Activated CD4-positive, alpha-beta T cell treated with anti-CD3 and anti-CD28 coated beads, Interleukin-2, amount 10 ng/mL, durations not matched to agents 24 days and 14 days (primary cell): ENCODE data around the gene KIAA0513. TPM values are rescaled to one million over a fixed set of nuclear protein-coding genes. Genes with fewer than 3 reads are reported as not detected.

Experiments
- DNase-seq: peaks from one replicate; pipeline ENCODE4 v3.0.0; 2022
- H3K27ac Mint-ChIP-seq: one replicate; pipeline ENCODE4 v1.8.0; 2022; ENCODE audit warnings: mild to moderate bottlenecking, mixed read lengths
- H3K27me3 Mint-ChIP-seq: one replicate; pipeline ENCODE4 v1.8.0; 2022; ENCODE audit warnings: mixed read lengths
- H3K36me3 Mint-ChIP-seq: one replicate; pipeline ENCODE4 v1.8.0; 2022; ENCODE audit warnings: low read depth, mild to moderate bottlenecking, mixed read lengths
- H3K4me1 Mint-ChIP-seq: one replicate; pipeline ENCODE4 v1.8.0; 2021; ENCODE audit warnings: mixed read lengths
- H3K4me3 Mint-ChIP-seq: one replicate; pipeline ENCODE4 v1.8.0; 2022; ENCODE audit warnings: mild to moderate bottlenecking, moderate library complexity, mixed read lengths
- H3K9me3 Mint-ChIP-seq: one replicate; pipeline ENCODE4 v1.8.0; 2021; ENCODE audit warnings: mixed read lengths
- intact Hi-C: fragments of 100-400 bp; cut with micrococcal nuclease; formaldehyde crosslinking; loops from one replicate; pipeline ENCODE4 v1.15.1; 2023
- total RNA-seq: library from RNA; stranded (reverse); gene quantifications from 2 replicates; pipeline ENCODE4 v1.2.3, GENCODE V29; 2022

The KIAA0513 gene
- total RNA-seq, 1 donor from 2014 or later: 12.1 TPM

- H3K4me1 Mint-ChIP-seq: peaks cover 4% of the 10 kb centered on the region
- no peak overlapping the region for H3K27ac Mint-ChIP-seq
- H3K9me3 Mint-ChIP-seq: no peaks in the 10 kb centered on the region
- no peak for DNase-seq
- peaks cover 38% of the 10 kb centered on the region for H3K27me3 Mint-ChIP-seq
- no peaks in the 10 kb centered on the region for H3K36me3 Mint-ChIP-seq
- intact Hi-C loops: no loop called here
- no peak overlapping the region for H3K4me3 Mint-ChIP-seq
These were observed 110.7 kb downstream of the KIAA0513 start for GRCh38 chr16:85138073-85138824.

DNA sequence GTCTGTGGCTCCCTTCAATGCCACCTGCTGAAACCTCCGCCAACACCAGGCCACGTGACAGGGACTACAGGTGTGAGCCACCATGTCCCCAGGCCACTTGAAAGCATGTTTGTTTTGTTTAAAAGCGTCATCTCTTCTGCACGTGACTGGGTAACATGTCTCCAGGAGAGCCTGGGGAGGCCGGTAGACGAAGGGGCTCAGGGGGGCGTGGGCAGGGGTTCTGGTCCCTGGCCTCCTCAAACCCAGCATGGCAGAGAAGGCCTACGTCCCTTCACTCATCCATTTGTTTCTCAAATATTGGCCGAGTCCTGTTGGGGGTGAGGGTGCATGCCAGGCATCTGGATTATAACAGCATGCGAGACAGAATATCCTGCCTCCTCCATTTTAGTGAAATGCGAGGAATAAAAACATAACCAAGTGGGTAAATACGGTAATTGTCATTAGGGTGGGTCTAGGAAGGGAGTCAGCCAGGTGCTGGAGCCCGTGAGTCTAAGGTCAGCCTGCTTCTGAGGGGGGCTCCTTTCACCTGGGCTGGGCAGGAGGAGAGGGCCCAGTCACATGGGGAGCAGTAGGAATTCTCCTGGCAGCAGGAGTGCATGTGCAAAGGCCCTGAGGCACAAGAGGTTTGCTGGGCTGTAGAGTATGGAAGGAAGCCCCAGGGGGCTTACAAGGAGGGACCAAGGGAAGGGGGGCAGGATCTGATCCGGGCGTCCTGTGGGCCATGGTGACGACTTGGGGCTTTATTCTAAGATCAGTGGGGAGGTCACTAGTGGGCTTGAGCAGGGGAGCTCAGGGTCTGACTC lies 111.4 kb downstream of the KIAA0513 start:
- Mint-ChIP-seq H3K4me3 (no peak overlapping the region), H3K27ac (no peak overlapping the region), H3K4me1 (peaks cover 4% of the 10 kb centered on the region), H3K27me3 (peaks cover 38% of the 10 kb centered on the region), H3K9me3 (no peaks in the 10 kb centered on the region), H3K36me3 (no peaks in the 10 kb centered on the region)
- intact Hi-C loops: no loop called here
- no peak for DNase-seq

- Mint-ChIP-seq H3K9me3 (no peaks in the 10 kb centered on the region), H3K36me3 (no peaks in the 10 kb centered on the region), H3K27ac (no peak overlapping the region), H3K4me1 (peaks cover 4% of the 10 kb centered on the region), H3K4me3 (no peak overlapping the region), H3K27me3 (peaks cover 38% of the 10 kb centered on the region)
- intact Hi-C loops: no loop called here
- no peak for DNase-seq
These were observed 112.3 kb downstream of the KIAA0513 start for GRCh38 chr16:85139881-85140339.

DNA sequence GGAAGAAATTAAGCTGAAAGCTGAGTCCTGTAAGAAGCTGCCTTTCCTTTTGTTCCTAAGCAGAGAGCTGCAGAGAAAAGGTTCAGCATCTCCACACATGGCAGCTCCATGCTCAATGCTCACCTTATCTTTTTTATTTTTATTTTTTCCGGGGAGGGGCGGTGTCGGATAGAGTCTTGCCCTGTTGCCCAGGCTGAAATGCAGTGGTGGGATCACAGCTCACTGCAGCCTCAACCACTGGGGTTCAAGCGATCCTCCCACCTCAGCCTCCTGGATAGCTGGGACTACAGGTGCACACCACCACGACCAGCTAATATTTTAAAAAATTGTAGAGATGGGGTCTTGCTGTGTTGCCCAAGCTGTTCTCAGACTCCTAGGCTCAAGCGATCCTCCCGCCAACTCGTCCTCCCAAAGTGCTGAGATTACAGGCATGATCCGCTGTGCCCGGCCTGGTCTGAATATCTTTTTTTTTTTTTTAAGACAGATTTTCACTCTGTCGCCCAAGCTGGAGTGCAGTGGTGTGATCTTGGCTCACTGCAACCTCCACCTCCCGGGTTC lies 112.9 kb downstream of the KIAA0513 start:
- Mint-ChIP-seq H3K9me3 (no peaks in the 10 kb centered on the region), H3K36me3 (no peaks in the 10 kb centered on the region), H3K4me1 (peaks cover 4% of the 10 kb centered on the region), H3K27ac (no peak overlapping the region), H3K4me3 (no peak overlapping the region), H3K27me3 (peaks cover 37% of the 10 kb centered on the region)
- intact Hi-C loops: no loop called here
- DNase-seq: no peak

- peaks cover 4% of the 10 kb centered on the region for H3K4me1 Mint-ChIP-seq
- peaks cover 26% of the 10 kb centered on the region for H3K27me3 Mint-ChIP-seq
- no peaks in the 10 kb centered on the region for H3K36me3 Mint-ChIP-seq
- intact Hi-C loops: no loop called here
- H3K4me3 Mint-ChIP-seq: no peak overlapping the region
- H3K27ac Mint-ChIP-seq: no peak overlapping the region
- no peaks in the 10 kb centered on the region for H3K9me3 Mint-ChIP-seq
- DNase-seq: no peak
These were observed 114.0 kb downstream of the KIAA0513 start for GRCh38 chr16:85141491-85142128.

DNA sequence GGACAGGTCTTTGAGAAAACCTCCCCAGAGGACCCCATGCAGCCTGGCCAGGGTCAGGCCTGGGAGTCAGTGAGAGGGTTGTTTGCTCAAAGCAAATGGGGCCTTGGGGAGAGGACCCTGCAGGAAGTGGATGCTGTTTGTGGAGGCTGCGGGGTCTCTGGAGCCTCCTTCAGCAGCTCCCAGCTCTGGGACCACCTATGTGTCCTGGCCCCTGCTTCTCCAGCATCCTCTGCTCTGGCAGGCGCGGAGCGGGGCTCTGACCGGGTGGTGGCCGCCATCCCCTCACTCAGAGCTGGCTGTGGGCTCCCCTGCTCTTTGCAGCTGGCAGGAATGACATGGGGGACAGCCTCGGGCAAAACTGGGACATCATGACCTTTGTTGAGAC lies 114.5 kb downstream of the KIAA0513 start:
- intact Hi-C loops: no loop called here
- Mint-ChIP-seq H3K36me3 (no peaks in the 10 kb centered on the region), H3K9me3 (no peaks in the 10 kb centered on the region), H3K27me3 (peaks cover 23% of the 10 kb centered on the region), H3K27ac (no peak overlapping the region), H3K4me3 (no peak overlapping the region), H3K4me1 (peaks cover 2% of the 10 kb centered on the region)
- DNase-seq: no peak

- intact Hi-C loops: no loop called here
- Mint-ChIP-seq H3K4me1 (peaks cover 2% of the 10 kb centered on the region), H3K36me3 (no peaks in the 10 kb centered on the region), H3K4me3 (no peak overlapping the region), H3K9me3 (no peaks in the 10 kb centered on the region), H3K27ac (no peak overlapping the region), H3K27me3 (peaks cover 21% of the 10 kb centered on the region)
- DNase-seq: no peak
These were observed 115.2 kb downstream of the KIAA0513 start for GRCh38 chr16:85142771-85143211.

Other genes with a start within 250 kb of the KIAA0513 start
- gene CRISPLD2, start 207.8 kb upstream of the KIAA0513 start, total RNA-seq: 0.19 and 0.26 TPM in 2 replicates
- 28.9 and 30.8 TPM in 2 replicates for gene ZDHHC7, start 16.3 kb upstream of the KIAA0513 start, total RNA-seq
- gene CIBAR2, start 84.7 kb downstream of the KIAA0513 start, total RNA-seq: not detected in 2 replicates